ENCODE results near the gene SYNGR3. TPM values are rescaled to one million over a fixed set of nuclear protein-coding genes. Genes with fewer than 3 reads are reported as not detected.
A peak's percentile ranks its signal among the peaks of the same experiment; 100 is the strongest.

Gene SYNGR3
- total RNA-seq, 1 donor from 2014 or later, result 5.6 TPM

DNA sequence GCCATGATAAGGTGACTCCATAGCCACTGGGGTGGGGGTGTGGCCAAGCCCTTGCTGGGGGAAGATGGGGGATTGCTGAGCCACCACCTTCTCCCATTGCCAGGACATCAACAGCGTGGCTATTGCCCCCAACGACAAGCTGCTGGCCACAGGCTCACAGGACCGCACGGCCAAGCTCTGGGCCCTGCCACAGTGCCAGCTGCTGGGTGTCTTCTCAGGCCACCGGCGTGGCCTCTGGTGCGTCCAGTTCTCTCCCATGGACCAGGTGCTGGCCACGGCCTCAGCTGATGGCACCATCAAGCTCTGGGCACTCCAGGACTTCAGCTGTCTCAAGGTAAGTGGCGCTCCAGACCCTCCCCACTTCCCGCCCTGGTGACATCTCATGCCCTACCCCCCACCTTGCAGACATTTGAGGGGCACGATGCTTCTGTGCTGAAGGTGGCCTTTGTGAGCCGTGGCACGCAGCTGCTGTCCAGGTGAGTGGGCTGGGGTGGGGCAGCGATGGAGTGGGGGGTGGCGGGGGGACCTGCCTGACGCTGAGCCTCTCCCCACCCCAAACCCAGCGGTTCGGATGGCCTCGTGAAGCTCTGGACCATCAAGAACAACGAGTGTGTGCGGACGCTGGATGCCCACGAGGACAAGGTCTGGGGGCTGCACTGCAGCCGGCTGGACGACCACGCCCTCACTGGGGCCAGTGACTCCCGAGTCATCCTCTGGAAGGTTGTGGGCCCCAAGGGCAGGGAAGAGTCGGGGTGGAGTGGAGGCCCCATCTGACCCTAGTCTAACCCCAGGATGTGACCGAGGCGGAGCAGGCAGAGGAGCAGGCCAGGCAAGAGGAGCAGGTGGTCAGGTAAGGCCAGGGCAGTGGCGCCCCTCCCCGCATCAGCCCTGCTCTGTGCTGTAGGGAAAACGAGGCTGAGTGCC, 12.6 kb upstream of the SYNGR3 start:
- DNase-seq (ENCODE audit: low read depth, low spot score), result no peak

DNA sequence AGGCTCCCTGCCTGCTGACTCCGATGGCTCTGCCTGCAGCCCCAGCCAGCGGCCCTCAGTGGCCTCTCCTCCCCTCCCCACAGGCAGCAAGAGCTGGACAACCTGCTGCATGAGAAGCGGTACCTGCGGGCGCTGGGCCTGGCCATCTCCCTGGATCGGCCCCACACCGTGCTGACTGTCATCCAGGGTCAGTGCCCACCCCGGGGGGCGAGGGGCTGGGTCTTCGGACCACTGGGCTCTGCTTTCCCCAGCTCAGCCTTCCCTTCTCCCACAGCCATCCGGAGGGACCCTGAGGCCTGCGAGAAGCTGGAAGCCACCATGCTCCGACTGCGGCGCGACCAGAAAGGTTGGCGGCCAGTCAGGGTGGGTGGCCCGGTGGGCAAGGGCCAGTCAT, 11.9 kb upstream of the SYNGR3 start:
- DNase-seq (ENCODE audit: low read depth, low spot score), result no peak

DNA sequence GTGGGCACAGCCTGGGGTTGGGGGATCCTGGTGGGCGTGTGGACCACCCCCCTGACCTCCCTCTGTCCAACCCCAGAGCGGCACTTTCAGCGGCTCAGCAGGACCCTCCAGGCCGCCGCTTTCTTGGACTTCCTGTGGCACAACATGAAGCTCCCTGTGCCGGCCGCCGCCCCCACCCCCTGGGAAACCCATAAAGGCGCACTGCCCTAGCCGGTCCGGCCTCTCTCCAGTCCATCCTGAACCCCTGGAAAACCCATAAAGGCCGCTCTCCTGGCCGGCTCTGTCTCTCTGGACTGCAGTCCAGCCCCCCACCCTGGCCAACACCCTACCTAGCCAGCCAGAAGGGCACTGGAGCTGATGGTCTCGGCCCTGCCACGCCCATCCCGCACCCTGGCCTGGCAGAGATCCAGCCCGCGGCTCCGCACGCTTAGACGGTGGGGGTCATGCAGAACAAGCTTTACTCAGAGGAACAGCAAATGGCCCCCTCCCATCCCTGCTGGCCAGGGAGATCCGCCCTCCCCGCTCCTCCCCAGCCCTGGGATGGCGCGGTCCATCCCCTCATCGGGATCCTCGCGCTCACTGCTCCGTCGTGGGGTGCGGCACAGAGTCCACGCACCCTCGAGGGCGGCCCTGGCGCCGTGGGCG, 11.2 kb upstream of the SYNGR3 start:
- no peak for DNase-seq (ENCODE audit: low read depth, low spot score)

DNA sequence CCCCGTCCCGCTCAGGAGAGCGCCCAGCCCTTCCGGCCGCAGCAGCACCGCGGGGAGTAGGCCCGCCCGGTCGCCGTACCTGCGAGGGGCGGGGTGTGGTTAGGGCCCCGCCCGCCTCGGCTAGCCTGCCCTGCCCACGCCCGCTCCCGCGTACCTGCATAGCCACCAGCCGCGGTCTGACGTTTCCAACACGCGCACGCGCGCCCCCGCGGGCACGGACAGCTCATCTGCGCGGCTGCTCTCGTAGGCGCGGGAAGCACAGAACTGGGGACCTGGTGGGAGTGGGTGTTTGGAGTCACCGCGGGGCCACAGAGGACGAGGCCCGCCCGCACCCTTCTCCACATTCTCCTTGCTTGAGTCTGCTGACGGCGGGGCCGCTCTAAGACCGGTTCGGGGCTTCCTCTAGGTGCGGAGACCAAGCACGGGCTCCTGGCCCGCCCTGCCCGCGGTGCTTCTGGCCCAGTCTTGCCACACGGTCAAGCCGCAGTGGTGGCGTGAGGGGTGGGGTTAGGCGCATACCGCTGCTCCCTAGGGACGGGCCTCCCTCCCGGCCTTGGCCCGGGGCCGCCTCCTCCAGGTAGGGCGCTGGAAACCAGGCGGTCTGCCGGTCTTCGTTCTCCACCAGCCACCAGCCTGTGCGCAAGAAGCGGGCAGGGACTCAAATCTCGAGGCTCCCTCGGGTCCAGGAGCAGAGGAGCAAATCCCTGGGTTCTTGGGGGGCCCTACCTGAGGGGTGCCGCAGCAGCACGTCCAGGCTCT, 10.3 kb upstream of the SYNGR3 start:
- DNase-seq (ENCODE audit: low read depth, low spot score), result no peak

DNA sequence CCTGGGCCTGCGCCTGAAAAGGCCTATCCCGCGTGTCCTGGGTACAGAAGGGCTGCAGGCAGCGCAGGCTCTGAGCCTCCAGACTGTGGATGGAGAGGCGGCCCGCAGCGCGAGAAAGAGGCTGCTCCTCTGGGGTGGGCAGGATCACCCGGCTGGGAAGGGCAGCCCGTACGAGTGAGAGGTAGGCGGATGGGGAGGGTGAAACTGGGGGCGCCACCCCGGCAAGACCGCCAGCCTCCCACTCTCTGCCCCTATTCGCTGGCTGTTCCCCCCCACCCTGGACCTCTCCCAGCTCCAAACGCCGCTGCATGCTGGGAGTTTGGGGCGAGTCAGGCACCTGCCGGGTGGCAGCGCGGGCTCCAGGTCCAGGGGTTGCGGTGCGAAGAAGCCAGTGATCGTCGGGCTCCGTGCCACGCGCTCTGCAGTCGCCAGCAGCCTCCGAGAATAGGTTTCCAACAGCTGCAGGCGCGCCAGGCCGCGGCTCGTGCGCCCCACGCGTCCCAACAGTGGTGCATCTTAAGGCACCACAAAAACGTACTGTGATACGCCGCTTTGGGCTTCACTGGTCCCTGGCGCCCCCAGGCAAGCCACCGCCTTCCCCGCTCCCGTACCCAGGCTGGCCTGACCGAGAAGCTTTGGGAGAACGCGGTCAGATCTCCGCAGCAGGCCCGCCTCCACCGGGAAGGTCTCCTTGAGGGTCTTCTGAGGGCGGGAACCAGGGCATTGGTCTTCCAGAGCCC, 9.6 kb upstream of the SYNGR3 start:
- DNase-seq (ENCODE audit: low read depth, low spot score), result no peak

DNA sequence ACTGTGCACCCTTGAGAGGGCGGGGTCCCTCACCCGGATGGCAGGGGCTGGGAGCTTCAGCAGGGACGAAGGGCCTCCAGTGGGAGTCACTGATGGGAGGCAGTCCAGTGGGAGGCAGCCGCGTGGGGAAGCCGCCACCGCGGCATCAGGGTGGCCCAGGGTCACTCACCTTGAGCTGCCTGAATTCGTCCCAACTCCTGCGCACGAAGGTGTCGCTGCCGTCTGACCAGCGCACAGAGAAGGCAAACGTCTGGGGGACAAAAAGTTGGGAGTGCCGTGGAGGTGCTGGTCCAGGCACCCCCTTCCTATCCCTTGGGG, 9.0 kb upstream of the SYNGR3 start:
- DNase-seq (ENCODE audit: low read depth, low spot score), result no peak

DNA sequence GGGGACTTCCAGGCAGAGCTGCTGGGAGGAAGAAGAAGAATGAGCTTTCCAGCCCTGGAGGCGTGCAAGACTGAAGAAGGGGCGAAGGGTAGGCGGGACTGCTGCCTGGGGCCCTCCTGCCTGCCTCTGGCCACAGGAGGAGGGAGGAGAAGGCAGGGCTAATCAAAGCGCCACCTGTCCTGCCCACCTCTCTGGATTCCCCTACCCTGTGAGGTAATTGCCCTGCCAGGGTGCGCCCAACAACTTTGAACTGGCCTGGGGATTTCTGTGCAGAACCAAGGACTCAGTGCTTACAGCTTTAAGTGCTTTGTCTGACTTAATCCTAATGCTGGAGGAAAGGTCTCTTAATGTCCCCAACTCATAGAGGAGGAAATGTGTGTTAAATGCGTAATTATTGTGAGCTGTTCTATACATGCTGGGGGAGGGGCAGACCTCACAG, 8.4 kb upstream of the SYNGR3 start, which contains the start of gene NOXO1:
TSS of gene NOXO1 (minus strand) at position 72 of the 439 bp plus-strand sequence. CDS start 290 bp downstream, outside the sequence.
- DNase-seq (ENCODE audit: low read depth, low spot score), result no peak

DNA sequence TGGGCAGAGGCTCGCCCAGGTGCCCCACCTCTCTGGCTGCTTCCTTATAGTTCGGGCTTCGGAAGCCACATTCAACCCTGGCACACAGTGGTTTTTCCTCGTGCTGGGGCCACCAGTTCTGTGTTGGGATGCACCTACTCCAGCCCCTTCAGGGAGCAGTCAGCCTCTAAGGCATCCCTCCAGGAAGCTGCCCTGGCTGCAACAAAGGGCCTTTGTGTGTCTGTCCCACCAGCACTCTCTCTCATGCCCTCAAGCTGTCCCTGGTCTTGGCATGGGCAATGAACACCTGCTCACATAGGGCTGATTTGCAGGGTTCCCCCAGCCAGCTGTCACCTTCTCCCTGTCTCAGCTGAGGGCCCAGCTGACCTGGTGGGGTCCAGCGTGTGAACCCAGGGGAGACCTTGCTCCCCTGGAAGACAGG, 7.7 kb upstream of the SYNGR3 start:
- DNase-seq (ENCODE audit: low read depth, low spot score), result no peak

DNA sequence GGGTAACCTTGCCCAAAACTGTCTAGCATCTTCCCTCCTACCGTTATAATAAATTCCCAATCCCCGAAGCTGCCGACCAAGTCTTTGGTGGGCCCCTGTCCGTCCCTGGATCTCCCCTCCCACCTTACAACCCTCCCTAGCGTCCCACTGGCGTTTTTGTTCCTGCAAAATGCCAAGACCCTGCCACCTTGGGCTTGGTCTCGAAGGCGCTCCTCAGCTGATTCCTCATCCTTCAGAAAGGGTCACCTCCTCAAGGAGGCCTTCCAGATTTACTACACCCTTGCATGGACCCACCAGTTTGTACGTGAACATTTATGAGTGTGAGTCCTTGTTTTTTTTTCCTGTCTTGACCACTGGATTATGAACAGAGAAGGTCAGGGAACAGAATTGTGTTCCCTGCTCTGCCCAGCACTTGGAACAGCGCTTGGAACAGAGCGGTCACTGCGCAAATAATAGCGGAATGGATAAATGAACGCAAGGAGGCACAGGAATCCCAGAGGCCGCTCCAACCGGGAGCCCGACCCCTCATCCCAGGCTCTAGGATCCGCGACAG, 6.7 kb upstream of the SYNGR3 start:
- no peak for DNase-seq (ENCODE audit: low read depth, low spot score)

DNA sequence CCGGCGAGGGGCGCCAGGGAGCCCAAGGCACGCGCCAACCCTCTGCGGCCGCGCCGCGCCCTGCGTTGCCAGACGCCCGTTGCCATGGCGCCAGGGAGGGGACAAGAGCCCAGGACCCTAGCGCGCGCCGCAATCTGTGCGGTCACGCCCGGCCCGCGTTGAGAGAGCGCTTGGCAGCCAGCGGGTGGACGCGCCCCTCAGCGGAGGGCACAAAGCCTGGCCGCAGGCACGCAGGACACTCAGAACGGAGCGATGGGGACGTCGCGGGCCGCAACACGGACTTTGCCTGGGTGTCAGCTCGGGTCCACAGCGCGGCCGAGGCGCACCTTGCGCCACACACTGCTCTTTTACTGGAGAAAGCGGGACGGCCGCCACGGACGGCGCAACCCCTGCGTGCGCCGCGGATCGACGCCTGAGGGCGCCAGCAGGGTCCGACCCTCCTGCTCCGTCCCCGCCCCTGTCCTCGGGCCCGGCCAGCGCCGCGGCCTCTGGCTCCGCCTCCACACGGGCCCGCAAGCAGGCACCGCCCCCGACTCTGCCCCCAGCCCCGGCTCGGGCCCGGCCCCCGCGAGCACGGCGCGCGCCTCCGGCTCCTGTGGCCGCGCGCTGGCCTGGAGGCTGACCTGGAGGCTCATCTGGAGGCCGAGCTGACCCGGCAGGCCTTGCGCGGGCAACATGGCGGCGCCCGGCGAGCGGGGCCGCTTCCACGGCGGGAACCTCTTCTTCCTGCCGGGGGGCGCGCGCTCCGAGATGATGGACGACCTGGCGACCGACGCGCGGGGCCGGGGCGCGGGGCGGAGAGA, 6.0 kb upstream of the SYNGR3 start, which contains the start of gene GFER:
TSS of gene GFER (plus strand) at position 650 of the 803 bp plus-strand sequence. CDS start at position 676, 26 bp downstream.
- peak; percentile 76 for DNase-seq (ENCODE audit: low read depth, low spot score)

DNA sequence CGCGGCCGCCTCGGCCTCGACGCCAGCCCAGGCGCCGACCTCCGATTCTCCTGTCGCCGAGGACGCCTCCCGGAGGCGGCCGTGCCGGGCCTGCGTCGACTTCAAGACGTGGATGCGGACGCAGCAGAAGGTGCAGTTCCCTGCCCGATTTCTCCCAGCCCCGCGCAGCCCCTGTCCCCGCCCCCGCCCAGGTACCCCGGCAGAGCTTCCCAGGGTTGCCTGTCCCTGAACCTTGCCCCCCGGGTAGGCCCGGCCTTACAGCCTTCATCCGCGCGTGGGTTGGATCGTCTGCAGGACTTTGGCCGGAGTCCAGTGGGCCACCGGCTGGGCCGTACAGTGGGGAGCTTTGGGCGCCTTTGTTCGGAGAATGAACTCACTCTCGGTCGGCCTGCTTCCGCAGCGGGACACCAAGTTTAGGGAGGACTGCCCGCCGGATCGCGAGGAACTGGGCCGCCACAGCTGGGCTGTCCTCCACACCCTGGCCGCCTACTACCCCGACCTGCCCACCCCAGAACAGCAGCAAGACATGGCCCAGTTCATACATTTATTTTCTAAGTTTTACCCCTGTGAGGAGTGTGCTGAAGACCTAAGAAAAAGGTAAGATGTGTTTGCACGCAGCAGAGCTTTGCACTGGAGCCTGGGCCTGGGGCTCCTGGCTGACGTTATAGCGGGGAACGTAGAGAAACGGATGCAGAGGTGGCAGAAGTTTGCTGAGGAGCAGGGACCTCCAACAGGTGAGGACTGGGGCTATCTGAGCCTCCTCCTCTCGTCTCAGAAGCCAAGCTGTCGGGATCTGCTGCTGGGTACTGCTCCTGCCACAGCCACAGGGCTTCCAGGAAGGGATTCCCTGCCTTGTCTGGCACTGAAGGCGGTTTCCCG, 5.2 kb upstream of the SYNGR3 start:
- no peak for DNase-seq (ENCODE audit: low read depth, low spot score)

DNA sequence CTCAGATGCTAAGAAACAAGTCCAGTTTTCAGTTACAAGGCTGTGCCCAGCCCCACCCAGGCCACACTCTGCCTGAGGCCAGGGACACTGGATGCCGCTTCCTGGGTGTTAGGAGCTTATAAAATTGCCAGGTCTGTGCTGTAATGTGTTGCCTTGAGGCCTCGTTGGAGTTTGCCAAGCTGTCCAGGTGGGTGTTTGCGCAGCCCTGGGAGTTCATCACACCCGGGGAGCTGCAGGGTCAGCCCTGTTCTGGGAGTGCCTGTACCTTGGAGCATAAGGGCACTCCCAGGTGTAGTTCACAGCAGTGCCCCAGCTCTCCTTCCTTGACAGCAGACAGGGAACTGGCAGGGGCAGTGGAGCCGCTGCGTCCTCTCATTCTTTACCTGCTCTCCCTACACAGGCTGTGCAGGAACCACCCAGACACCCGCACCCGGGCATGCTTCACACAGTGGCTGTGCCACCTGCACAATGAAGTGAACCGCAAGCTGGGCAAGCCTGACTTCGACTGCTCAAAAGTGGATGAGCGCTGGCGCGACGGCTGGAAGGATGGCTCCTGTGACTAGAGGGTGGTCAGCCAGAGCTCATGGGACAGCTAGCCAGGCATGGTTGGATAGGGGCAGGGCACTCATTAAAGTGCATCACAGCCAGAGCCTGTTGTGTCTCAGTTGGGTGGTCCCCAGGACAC, 4.2 kb upstream of the SYNGR3 start:
- DNase-seq (ENCODE audit: low read depth, low spot score), result no peak

DNA sequence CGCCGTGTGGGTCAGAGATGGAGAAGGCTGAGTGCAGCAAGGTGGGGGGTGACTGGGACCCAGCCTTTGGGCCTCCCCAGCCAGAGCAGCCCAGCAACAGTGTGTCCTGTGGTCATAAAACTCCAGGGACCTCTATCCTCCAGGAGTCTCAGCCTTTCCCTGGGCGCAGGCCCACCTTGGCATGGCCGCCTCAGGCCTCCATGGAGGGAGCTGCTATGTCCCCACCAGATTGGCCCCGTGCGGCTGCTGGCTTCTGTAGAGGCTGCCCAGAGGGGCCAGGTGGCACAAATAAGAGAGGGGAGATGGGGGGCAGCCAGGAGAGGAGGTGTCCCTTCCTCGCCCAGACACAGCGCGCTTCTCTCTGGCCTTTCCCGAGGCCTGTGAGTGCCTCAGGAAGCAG, 2.6 kb upstream of the SYNGR3 start:
- no peak for DNase-seq (ENCODE audit: low read depth, low spot score)

DNA sequence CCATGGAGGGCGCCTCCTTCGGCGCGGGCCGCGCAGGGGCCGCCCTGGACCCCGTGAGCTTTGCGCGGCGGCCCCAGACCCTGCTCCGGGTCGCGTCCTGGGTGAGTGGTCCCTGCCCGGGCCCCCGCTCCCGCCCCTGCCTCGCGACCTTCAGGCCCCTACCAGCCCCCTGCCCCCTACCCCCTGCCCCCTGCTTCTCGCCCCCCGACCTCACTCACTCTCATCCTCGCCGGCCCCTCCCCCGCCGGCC, 256 bp downstream of the SYNGR3 start:
- no peak for DNase-seq (ENCODE audit: low read depth, low spot score)

DNA sequence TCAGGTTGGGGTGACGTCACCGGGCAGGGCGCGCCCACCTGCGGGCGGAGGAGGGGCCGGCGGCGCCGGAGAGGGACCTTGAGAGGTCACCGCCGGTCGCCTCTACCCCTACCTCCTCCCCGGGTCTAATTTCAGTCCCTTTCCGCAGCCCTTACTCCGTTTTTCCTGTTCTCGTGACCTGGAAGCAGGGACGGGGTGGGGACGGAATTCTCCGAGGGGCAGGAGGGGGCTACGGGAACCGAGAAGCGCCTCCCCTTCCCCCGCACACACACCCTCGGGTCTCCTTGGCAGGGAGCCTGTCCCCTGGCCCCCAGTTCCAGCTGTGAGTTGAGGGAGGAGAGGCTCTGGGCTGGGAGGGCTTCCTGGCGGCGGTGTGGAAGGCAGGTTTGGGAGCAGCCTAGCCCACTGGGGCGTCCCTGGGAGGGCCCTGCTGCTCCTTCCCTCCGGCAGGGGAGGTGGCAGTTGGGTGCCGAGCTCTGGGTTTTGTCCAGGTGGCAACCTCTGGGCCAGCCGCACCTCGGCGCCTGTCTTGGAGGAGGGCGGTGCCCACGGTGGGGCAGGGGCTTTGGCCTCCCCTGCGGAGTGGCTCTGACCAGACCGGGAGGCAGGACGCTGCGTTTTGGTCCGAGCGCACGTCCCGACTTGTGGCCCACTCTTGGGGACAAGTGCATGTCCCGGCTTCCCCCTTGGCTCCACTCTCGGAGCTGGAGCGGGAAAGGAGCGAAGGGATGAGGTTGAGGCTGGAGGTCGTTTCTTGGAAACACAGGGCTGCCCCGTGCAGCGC, 773 bp downstream of the SYNGR3 start:
- no peak for DNase-seq (ENCODE audit: low read depth, low spot score)

DNA sequence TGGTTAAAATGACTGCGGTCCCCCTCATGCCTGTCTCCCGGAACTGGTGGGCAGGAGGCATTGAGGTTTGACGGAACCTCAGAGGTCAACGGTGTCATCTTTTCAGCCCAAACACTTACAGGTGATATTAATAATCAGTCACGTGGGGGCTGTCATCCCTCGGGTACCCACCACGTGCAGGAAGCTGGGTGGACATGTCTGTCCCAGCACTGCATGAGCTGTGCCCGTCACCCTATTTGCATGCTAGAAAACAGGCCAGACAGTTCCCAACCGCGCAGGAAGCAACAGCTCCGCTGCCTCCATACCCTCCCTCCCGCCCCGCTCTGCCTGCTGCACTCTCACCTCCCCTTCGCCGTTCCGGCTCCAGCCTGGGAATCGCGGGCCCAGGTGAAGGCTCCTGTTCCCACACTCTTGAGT, 1.4 kb downstream of the SYNGR3 start:
- DNase-seq (ENCODE audit: low read depth, low spot score), result no peak

DNA sequence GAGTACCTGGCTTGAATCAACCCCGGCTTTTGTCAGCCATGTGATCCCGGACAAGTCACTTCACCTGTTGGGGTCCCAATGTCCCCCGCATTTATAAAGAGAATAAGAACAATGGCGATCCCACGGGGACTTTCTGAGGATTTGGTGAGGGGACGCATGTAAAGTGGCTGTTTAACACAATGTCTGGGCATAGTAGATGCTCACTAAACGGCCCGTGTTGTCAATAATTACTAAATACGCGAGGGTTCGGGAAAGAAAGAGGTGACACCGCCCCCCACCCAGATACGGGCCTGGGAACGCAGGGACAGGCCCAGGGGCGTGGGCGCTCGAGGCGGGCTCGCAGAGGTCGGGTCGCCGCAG, 1.8 kb downstream of the SYNGR3 start:
- no peak for DNase-seq (ENCODE audit: low read depth, low spot score)

All from pulmonary artery endothelial cell (primary cell).